Measurements from ENCODE around the gene MBTD1. TPM values are rescaled to one million over a fixed set of nuclear protein-coding genes. Genes with fewer than 3 reads are reported as not detected.

MBTD1 gene
- total RNA-seq, 1 donor from 2014 or later = 69.8 TPM

DNA sequence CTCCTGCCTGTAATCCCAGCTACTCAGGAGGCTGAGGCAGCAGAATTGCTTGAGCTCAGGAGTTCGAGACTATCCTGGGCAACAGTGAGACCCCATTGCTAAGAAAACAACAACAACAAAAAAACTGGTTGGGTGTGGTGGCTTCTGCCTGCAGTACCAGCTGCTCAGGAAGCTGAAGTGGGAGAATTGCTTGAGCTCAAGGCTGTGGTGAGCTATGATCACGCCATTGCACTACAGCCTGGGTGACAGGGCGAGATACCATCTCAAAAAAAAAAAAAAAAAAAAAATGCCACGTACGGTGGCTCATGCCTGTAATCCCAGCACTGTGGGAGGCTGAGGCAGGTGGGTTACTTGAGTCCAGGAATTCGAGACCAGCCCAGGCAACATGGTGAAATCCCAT, 59.6 kb downstream of the MBTD1 start:
- no peaks in the 10 kb centered on the region for H3K27me3 ChIP-seq
- DNase-seq (ENCODE audit: low spot score) = no peak
- peaks cover 17% of the 10 kb centered on the region for H3K36me3 Mint-ChIP-seq
- H3K27ac Mint-ChIP-seq = no peak overlapping the region
- no peak overlapping the region for H3K4me3 Mint-ChIP-seq
- H3K4me3 ChIP-seq = no peak overlapping the region
- H3K27ac ChIP-seq = no peak overlapping the region
- H3K4me1 Mint-ChIP-seq = no peaks in the 10 kb centered on the region
- H3K36me3 ChIP-seq = peaks cover 24% of the 10 kb centered on the region
- H3F3A ChIP-seq (ENCODE audit: low read depth) = no peaks in the 10 kb centered on the region
- no peak for TF ChIP-seq EZH2 (IDR thresholded peaks at IDR 0.05)
- no peak for TF ChIP-seq EZH2phosphoT487 (IDR thresholded peaks at IDR 0.05)
- TF ChIP-seq, protein P1, sequence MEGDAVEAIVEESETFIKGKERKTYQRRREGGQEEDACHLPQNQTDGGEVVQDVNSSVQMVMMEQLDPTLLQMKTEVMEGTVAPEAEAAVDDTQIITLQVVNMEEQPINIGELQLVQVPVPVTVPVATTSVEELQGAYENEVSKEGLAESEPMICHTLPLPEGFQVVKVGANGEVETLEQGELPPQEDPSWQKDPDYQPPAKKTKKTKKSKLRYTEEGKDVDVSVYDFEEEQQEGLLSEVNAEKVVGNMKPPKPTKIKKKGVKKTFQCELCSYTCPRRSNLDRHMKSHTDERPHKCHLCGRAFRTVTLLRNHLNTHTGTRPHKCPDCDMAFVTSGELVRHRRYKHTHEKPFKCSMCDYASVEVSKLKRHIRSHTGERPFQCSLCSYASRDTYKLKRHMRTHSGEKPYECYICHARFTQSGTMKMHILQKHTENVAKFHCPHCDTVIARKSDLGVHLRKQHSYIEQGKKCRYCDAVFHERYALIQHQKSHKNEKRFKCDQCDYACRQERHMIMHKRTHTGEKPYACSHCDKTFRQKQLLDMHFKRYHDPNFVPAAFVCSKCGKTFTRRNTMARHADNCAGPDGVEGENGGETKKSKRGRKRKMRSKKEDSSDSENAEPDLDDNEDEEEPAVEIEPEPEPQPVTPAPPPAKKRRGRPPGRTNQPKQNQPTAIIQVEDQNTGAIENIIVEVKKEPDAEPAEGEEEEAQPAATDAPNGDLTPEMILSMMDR (IDR thresholded peaks at IDR 0.05) = no peak
- H3K4me1 ChIP-seq = no peaks in the 10 kb centered on the region
- no peaks in the 10 kb centered on the region for H3K9me3 ChIP-seq (ENCODE audit: low read depth)
- H3K4me2 ChIP-seq = no peak overlapping the region
- H3K27me3 Mint-ChIP-seq (ENCODE audit: insufficient read depth, low read depth) = no peaks in the 10 kb centered on the region
- no peaks in the 10 kb centered on the region for H4K20me1 ChIP-seq (ENCODE audit: low read depth)
- H2AFZ ChIP-seq (replicated peaks) = no peak overlapping the region
- no peak overlapping the region for H3K9ac ChIP-seq
- no peaks in the 10 kb centered on the region for H3K79me2 ChIP-seq (ENCODE audit: low read depth)
- H3K9me3 Mint-ChIP-seq = no peaks in the 10 kb centered on the region

DNA sequence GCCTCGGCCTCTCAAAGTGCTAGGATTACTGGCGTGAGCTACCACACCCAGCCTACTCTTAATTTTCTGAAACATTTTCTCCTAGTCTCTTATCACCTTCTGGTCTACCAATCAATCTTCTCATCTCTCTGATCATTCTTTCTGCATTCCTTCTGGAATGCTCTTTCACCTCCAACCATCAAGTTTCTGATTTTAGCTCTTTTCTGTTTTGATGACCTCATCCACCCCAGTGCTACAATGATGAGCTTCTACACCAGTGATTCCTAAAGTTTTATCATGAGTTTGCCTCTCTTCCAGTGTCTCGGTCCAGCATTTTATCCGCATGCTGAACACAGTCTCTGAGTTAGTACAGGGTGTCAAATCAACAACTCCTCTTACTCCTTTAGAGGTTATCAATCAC, 62.1 kb downstream of the MBTD1 start:
- peaks cover 22% of the 10 kb centered on the region for H3K36me3 Mint-ChIP-seq
- no peaks in the 10 kb centered on the region for H4K20me1 ChIP-seq (ENCODE audit: low read depth)

DNA sequence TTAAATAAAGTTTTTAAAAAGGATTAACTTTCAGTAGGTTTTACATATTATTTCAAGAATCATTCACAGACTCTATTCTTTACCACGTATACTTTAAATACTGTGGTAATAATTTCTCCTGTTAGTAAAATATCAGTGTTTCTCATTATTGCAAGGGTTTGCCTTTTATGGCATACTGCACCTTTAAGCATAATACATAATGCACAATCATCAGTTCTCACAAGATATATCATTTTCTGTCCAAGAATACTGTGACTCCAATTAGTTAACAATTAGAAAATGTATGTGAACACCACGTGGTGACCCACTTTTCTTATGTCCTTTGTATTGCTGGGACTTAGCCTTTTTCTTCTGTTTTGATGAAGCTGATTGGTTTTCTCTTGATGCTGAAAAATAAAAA, 68.0 kb downstream of the MBTD1 start:
- H3K4me1 Mint-ChIP-seq = no peaks in the 10 kb centered on the region

More for the DNA sequence above, 62.1 kb downstream of the MBTD1 start:
- Histone ChIP-seq H3F3A (ENCODE audit: low read depth) (no peaks in the 10 kb centered on the region), H3K9ac (no peak overlapping the region), H3K79me2 (ENCODE audit: low read depth) (no peaks in the 10 kb centered on the region), H3K4me2 (no peak overlapping the region), H3K27ac (no peak overlapping the region), H3K4me1 (no peaks in the 10 kb centered on the region), H3K27me3 (no peaks in the 10 kb centered on the region), H3K4me3 (no peak overlapping the region), H3K9me3 (ENCODE audit: low read depth) (no peaks in the 10 kb centered on the region), H3K36me3 (peaks cover 24% of the 10 kb centered on the region), H2AFZ (replicated peaks) (no peak overlapping the region)
- DNase-seq (ENCODE audit: low spot score) = no peak
- Mint-ChIP-seq H3K4me1 (no peaks in the 10 kb centered on the region), H3K9me3 (no peaks in the 10 kb centered on the region), H3K27ac (no peak overlapping the region), H3K4me3 (no peak overlapping the region), H3K27me3 (ENCODE audit: insufficient read depth, low read depth) (no peaks in the 10 kb centered on the region)
- TF ChIP-seq EZH2 (IDR thresholded peaks at IDR 0.05) (no peak), EZH2phosphoT487 (IDR thresholded peaks at IDR 0.05) (no peak)
- TF ChIP-seq, protein P1 (IDR thresholded peaks at IDR 0.05) = no peak

More for the DNA sequence above, 68.0 kb downstream of the MBTD1 start:
- H3K4me3 Mint-ChIP-seq = no peak overlapping the region
- Histone ChIP-seq H3K9ac (no peak overlapping the region), H3K27ac (no peak overlapping the region), H3K9me3 (ENCODE audit: low read depth) (no peaks in the 10 kb centered on the region), H3K4me3 (no peak overlapping the region), H3K79me2 (ENCODE audit: low read depth) (no peaks in the 10 kb centered on the region), H3K36me3 (peaks cover 24% of the 10 kb centered on the region), H3K27me3 (no peaks in the 10 kb centered on the region), H3K4me2 (no peak overlapping the region), H4K20me1 (ENCODE audit: low read depth) (no peaks in the 10 kb centered on the region), H3F3A (ENCODE audit: low read depth) (peaks cover 4% of the 10 kb centered on the region), H3K4me1 (no peaks in the 10 kb centered on the region), H2AFZ (replicated peaks) (no peak overlapping the region)
- no peak for DNase-seq (ENCODE audit: low spot score)
- no peak overlapping the region for H3K27ac Mint-ChIP-seq
- TF ChIP-seq EZH2phosphoT487 (IDR thresholded peaks at IDR 0.05) (no peak), EZH2 (IDR thresholded peaks at IDR 0.05) (no peak)
- TF ChIP-seq, protein P1 (IDR thresholded peaks at IDR 0.05) = no peak
- no peaks in the 10 kb centered on the region for H3K27me3 Mint-ChIP-seq (ENCODE audit: insufficient read depth, low read depth)
- peaks cover 24% of the 10 kb centered on the region for H3K36me3 Mint-ChIP-seq
- H3K9me3 Mint-ChIP-seq = no peaks in the 10 kb centered on the region

All from neural progenitor cell (in vitro differentiated cells).